ENCODE measurements around the gene UBXN10.

DNA sequence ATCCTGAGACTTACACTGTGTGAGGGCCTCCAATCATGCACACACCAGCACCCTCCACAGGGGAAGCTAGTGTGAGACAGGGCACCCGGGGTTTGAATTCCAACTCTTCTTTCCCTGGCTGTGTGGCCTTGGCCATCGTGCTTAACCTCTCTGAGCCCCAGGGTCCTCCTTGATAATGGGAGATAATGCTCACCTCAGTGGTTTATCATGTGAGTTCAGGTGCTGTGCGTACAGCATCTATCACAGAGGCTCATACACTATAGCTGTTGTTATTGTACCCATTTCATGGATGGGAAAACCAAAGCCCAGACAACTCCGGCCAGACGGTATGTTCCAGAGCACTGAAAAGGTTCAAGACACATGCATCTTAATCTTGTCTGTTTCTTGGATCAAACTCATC, 16.0 kb upstream of the UBXN10 start:
- TF ChIP-seq POLR2AphosphoS5 (IDR thresholded peaks at IDR 0.05; ENCODE audit: low read depth, low read length) (no peak), POLR2A (IDR thresholded peaks at IDR 0.05; ENCODE audit: low read depth, low read length) (no peak)

Measured in GM12892 (cell line).